K562 (cell line): ENCODE results near the gene CTIF. TPM values are rescaled to one million over a fixed set of nuclear protein-coding genes. Genes with fewer than 3 reads are reported as not detected.
A peak's percentile ranks its signal among the peaks of the same experiment; 100 is the strongest.

Experiments
- ATAC-seq: fragments of 200-7000 bp; cut with Tn5 transposase; 3 replicates; pipeline ENCODE4 v1.9.1; 2020; ENCODE audit warnings: moderate library complexity
- BruUV-seq: library from RNA; stranded (reverse); fragments of 400-500 nt; replicated peaks from 2 replicates; lab custom pipeline; 2021; lab: Mats Ljungman, UMichigan
- CTCF ChIA-PET: fragments of 300-600 bp; formaldehyde crosslinking; extraction: SDS; loops from one replicate; lab custom pipeline; 2021; ENCODE audit warnings: low intra/inter-chr PET ratio; lab: Yijun Ruan, JAX
- POLR2A ChIA-PET: fragments of 300-600, 350-650 bp; sonication (Branson Sonifier 250); formaldehyde crosslinking; extraction: SDS; loops from one replicate; lab custom pipeline; 2021; ENCODE audit warnings: antibody characterized with exemption, inconsistent platforms; lab: Yijun Ruan, JAX
- DNase-seq, 4 experiments: peaks; one replicate each; pipeline versions ENCODE4 v3.0.0 to v3.0.0-alpha.2; 2011 to 2018; ENCODE audit warnings: low spot score in 3 of 4, mixed read lengths in 3 of 4; ENCODE audit errors: extremely low read depth in 1 of 4
- FAIRE-seq: peaks from 2 replicates; lab custom pipeline; 2011; peaks lifted over from hg19 to GRCh38; lab: Jason Lieb, UNC
- H2AFZ ChIP-seq: 2 replicates; pipeline ENCODE4 v1.6.0; 2011; ENCODE audit warnings: low read depth, low read length, control low read depth, inconsistent platforms
- H3K27ac ChIP-seq: fragments of 200-600 bp; 3 replicates; pipeline ENCODE4 v1.8.0; 2011; ENCODE audit warnings: low read depth, mild to moderate bottlenecking, control low read depth, inconsistent platforms, low read length, moderate library complexity, mixed read lengths; ENCODE audit errors: extremely low read depth
- H3K27me3 ChIP-seq, 2 experiments: fragments of 300-600 bp in 1 of 2; 2 replicates in 1 of 2; 3 replicates in 1 of 2; pipeline versions ENCODE4 v1.6.0 to v1.8.0; 2011; ENCODE audit warnings: inconsistent platforms in 2 of 2, low read length in 2 of 2, mild to moderate bottlenecking in 1 of 2, mixed read lengths in 1 of 2, moderate library complexity in 1 of 2; ENCODE audit not compliant: control insufficient read depth in 2 of 2, insufficient read depth in 2 of 2
- H3K36me3 ChIP-seq: fragments of 300-600 bp; 3 replicates; pipeline ENCODE4 v1.8.0; 2011; ENCODE audit warnings: mild to moderate bottlenecking, low read length, inconsistent platforms; ENCODE audit not compliant: control insufficient read depth, insufficient read depth
- H3K4me1 ChIP-seq, 2 experiments: fragments of 200-600 bp in 1 of 2; replicated peaks in 1 of 2; 2 replicates in 1 of 2; 3 replicates in 1 of 2; pipeline versions ENCODE4 v1.5.1 to v1.8.0; 2011; ENCODE audit warnings: inconsistent platforms in 2 of 2, low read length in 2 of 2, mild to moderate bottlenecking in 1 of 2, mixed read lengths in 1 of 2, moderate library complexity in 1 of 2; ENCODE audit not compliant: control insufficient read depth in 2 of 2, insufficient read depth in 2 of 2
- H3K4me2 ChIP-seq: 2 replicates; pipeline ENCODE4 v1.6.1; 2011; ENCODE audit warnings: low read length, control low read depth, inconsistent platforms, mixed read lengths; ENCODE audit not compliant: insufficient read depth
- H3K4me3 ChIP-seq: fragments of 200-600 bp; sonication (generic), shearing (Covaris generic); 2 replicates; pipeline ENCODE4 v1.5.1; 2016; ENCODE audit warnings: control low read depth, inconsistent platforms
- H3K79me2 ChIP-seq: fragments of 200-600 bp; 3 replicates; pipeline ENCODE4 v1.8.0; 2011; ENCODE audit warnings: low read length, inconsistent platforms; ENCODE audit not compliant: control insufficient read depth, insufficient read depth
- H3K9ac ChIP-seq, 2 experiments: 2 replicates each; pipeline versions ENCODE4 v1.6.0 to v1.6.1; 2011; ENCODE audit warnings: low read depth in 2 of 2, low read length in 2 of 2, control low read depth in 1 of 2, inconsistent platforms in 1 of 2, mild to moderate bottlenecking in 1 of 2, mixed read lengths in 1 of 2; ENCODE audit not compliant: insufficient read depth in 1 of 2
- H3K9me1 ChIP-seq: one replicate; pipeline ENCODE4 v1.6.0; 2011; ENCODE audit warnings: inconsistent platforms, mild to moderate bottlenecking, low read length, moderate library complexity; ENCODE audit not compliant: control insufficient read depth, insufficient read depth
- H3K9me3 ChIP-seq: replicated peaks from 2 replicates; pipeline ENCODE4 v1.5.1; 2011; ENCODE audit warnings: low read depth, low read length, inconsistent platforms; ENCODE audit not compliant: control insufficient read depth, insufficient read depth
- H4K20me1 ChIP-seq: replicated peaks from 2 replicates; pipeline ENCODE4 v1.6.1; 2011; ENCODE audit warnings: low read length, inconsistent platforms, mixed read lengths; ENCODE audit not compliant: control insufficient read depth, insufficient read depth
- DIDO1 ChIP-seq: fragments of 450-650 bp; IDR thresholded peaks from 2 replicates; pipeline ENCODE4 v1.6.1; 2016; ENCODE audit warnings: low read depth, missing biosample characterization, missing genetic modification characterization
- HEY1 ChIP-seq: fragments of 250-450 bp; sonication (Bioruptor Pico); IDR thresholded peaks from 2 replicates; pipeline ENCODE4 v1.5.0; 2020; ENCODE audit warnings: mild to moderate bottlenecking, moderate library complexity, borderline replicate concordance
- SMC3 ChIP-seq: conservative IDR thresholded peaks from 2 replicates; pipeline ENCODE4 v1.6.1; 2011; ENCODE audit warnings: low read depth, low read length, improper control_type of control experiment; ENCODE audit not compliant: insufficient read depth
- WGBS: fragments of 100-300 bp; shearing (Covaris generic); methylation state at CpG from one replicate; pipeline ENCODE4 v1.1.6; 2016; ENCODE audit warnings: low coverage, mixed read lengths; ENCODE audit not compliant: insufficient coverage; ENCODE audit errors: missing lambda C conversion rate; 5-methylcytosine and 5-hydroxymethylcytosine counted together
- in situ Hi-C: fragments of 300-500 bp; cut with MboI; formaldehyde crosslinking; loops from 4 replicates; pipeline ENCODE4 v1.15.0; 2018; ENCODE audit warnings: inconsistent platforms, mixed read lengths
- intact Hi-C: fragments of 100-400 bp; cut with micrococcal nuclease; formaldehyde crosslinking; loops from 2 replicates; pipeline ENCODE4 v1.14.2; 2022
- polyA plus RNA-seq, 8 experiments: library from polyadenylated mRNA; depleted of rRNA in 4 of 8; stranded (reverse) in 5 of 8; unstranded in 3 of 8; fragments of >200 nt; fragmentation: Nextera tagmentation in 2 of 8; fragmentation: Illumina TruSeq in 1 of 8; extraction: Ambion mirVana in 2 of 8; extraction: Trizol in 1 of 8; gene quantifications; 2 replicates each; pipeline versions ENCODE4 v1.2.1 to v1.2.3, GENCODE V29; 2011 to 2014; ENCODE audit warnings: inconsistent platforms in 1 of 8, missing spikeins in 1 of 8
- total RNA-seq, 7 experiments: library from RNA; depleted of rRNA in 6 of 7; stranded (reverse); fragments of >200 nt in 6 of 7; fragmentation: Illumina TruSeq in 2 of 7; extraction: Trizol in 2 of 7; gene quantifications; 2 replicates each; pipeline versions ENCODE4 v1.2.1 to v1.2.3, GENCODE V29; 2011 to 2021; ENCODE audit warnings: low replicate concordance in 1 of 7
- TF ChIP-seq, protein P1 (sequence below), 3 experiments: fragments of 200-800 bp in 1 of 3; fragments of 250-450 bp in 1 of 3; fragments of 450-650 bp in 1 of 3; sonication (Bioruptor Pico) in 1 of 3; sonication (Bioruptor generic) in 1 of 3; formaldehyde crosslinking in 1 of 3; IDR thresholded peaks; 2 replicates each; pipeline versions ENCODE4 v1.6.1 to v1.8.0; 2016 to 2022; ENCODE audit warnings: mild to moderate bottlenecking in 2 of 3, missing genetic modification characterization in 2 of 3, missing compliant biosample characterization in 1 of 3, moderate library complexity in 1 of 3
- TF ChIP-seq, protein P2 (sequence below): sonication (generic); formaldehyde crosslinking; IDR thresholded peaks from 2 replicates; pipeline ENCODE4 v1.4.0; 2020; ENCODE audit warnings: mild to moderate bottlenecking, missing genetic modification reagents

CTIF gene
- total and polyA plus RNA-seq, 9 of the 15 experiments (the other 6 are each of a cell fraction or from before 2014, with no cell fraction given) = 0.17 to 11.5 (median 2.2) TPM

DNA sequence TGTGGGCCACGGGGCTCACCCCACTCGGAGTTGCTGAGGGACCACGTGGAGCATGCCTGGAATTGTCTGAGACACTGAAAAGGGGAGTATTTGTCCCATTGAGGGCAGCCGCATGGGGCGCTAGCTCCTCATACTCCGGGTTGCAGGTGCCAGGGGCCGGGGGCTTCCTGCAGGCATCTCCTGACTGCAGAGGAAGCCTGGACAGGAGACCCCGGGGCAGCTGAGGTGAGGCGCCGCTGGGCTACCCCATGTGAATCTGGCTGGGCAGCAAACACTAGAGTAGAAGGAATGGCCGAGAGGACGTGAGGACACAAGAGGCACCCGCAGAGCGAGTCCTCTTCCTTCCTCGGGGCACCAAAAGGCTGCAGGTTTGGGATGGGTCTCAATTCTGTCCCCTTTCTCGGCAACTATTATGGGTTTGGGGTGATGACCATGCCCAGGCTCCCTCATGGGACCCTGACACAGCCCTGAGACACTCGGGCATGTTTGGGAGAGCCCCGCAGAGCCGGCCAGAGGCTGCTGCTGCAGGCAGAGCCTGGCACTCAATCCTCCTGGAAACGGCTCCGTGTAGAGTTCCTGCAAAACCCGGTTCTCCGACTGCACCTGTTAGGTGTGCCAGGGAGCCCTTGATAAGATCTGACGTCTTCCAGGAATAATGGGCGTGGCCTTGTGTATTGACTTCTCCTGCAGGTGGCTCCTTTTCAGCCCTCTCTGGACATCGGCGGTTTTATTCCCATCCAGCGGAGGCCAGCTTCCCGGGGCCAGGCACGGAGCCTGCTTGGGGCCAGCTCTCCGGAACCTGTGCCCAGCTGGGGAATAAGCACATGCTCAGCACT lies 77.0 kb downstream of the CTIF start:
- Histone ChIP-seq H2AFZ (no peak overlapping the region), H3K9me3 (no peaks in the 10 kb centered on the region), H3K79me2 (no peaks in the 10 kb centered on the region), H4K20me1 (peaks cover 12% of the 10 kb centered on the region; the same call in 1 of the 2 replicates), H3K4me2 (no peak overlapping the region), H3K4me1 (peaks cover 0 to 9% of the 10 kb centered on the region in 2 experiments; a peak in 2 of 5 replicates), H3K36me3 (no peaks in the 10 kb centered on the region), H3K27me3 (no peaks in the 10 kb centered on the region), H3K9me1 (no peaks in the 10 kb centered on the region), H3K9ac (no peak overlapping the region), H3K4me3 (no peak overlapping the region), H3K27ac (no peak overlapping the region)
- intact Hi-C loops = no loop called here
- ChIA-PET CTCF (no interaction called here), POLR2A (no interaction called here)
- DNase-seq (peak in 2 of 4 experiments; percentile 18 to 19), ATAC-seq (no peak), FAIRE-seq (no peak)
- in situ Hi-C loops = no loop called here
- TF ChIP-seq, protein P1, sequence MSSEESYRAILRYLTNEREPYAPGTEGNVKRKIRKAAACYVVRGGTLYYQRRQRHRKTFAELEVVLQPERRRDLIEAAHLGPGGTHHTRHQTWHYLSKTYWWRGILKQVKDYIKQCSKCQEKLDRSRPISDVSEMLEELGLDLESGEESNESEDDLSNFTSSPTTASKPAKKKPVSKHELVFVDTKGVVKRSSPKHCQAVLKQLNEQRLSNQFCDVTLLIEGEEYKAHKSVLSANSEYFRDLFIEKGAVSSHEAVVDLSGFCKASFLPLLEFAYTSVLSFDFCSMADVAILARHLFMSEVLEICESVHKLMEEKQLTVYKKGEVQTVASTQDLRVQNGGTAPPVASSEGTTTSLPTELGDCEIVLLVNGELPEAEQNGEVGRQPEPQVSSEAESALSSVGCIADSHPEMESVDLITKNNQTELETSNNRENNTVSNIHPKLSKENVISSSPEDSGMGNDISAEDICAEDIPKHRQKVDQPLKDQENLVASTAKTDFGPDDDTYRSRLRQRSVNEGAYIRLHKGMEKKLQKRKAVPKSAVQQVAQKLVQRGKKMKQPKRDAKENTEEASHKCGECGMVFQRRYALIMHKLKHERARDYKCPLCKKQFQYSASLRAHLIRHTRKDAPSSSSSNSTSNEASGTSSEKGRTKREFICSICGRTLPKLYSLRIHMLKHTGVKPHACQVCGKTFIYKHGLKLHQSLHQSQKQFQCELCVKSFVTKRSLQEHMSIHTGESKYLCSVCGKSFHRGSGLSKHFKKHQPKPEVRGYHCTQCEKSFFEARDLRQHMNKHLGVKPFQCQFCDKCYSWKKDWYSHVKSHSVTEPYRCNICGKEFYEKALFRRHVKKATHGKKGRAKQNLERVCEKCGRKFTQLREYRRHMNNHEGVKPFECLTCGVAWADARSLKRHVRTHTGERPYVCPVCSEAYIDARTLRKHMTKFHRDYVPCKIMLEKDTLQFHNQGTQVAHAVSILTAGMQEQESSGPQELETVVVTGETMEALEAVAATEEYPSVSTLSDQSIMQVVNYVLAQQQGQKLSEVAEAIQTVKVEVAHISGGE (CRISPR knock-in tag; IDR thresholded peaks at IDR 0.05) = peak in 1 of 3 experiments; percentile 26; a peak in 1 of 6 replicates
- no peak for TF ChIP-seq HEY1 (CRISPR knock-in tag)
- no peak for TF ChIP-seq DIDO1
- TF ChIP-seq, protein P2, sequence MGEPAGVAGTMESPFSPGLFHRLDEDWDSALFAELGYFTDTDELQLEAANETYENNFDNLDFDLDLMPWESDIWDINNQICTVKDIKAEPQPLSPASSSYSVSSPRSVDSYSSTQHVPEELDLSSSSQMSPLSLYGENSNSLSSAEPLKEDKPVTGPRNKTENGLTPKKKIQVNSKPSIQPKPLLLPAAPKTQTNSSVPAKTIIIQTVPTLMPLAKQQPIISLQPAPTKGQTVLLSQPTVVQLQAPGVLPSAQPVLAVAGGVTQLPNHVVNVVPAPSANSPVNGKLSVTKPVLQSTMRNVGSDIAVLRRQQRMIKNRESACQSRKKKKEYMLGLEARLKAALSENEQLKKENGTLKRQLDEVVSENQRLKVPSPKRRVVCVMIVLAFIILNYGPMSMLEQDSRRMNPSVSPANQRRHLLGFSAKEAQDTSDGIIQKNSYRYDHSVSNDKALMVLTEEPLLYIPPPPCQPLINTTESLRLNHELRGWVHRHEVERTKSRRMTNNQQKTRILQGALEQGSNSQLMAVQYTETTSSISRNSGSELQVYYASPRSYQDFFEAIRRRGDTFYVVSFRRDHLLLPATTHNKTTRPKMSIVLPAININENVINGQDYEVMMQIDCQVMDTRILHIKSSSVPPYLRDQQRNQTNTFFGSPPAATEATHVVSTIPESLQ (CRISPR knock-in tag) = no peak
- TF ChIP-seq SMC3 = no peak
- BruUV-seq = no TSS peak
- 43% methylated on average over 13 of the region's 31 CpGs for WGBS
